Measurements from ENCODE around the gene RNU11.
"Not testable (repeated sequence)": the region's sequence is repeated elsewhere in the genome, so short reads cannot be mapped to it uniquely, and the experiment has no call there.

- not testable (repeated sequence) for TF ChIP-seq EP300, CTCF (IDR thresholded peaks at IDR 0.05)
Measured at GRCh38 chr1:28672971-28673370, 24.6 kb downstream of the RNU11 start.
